NCI-H345 treated with DMSO at 0.1 percent for 48 hours (cell line): ENCODE data around the gene HTT-AS.
"Not testable (repeated sequence)": the region's sequence is repeated elsewhere in the genome, so short reads cannot be mapped to it uniquely, and the experiment has no call there.

Source experiments
- DNase-seq: peaks from one replicate; lab custom pipeline; 2025; ENCODE audit not compliant: unreplicated experiment; lab: John Stamatoyannopoulos, UW

Gene HTT-AS

DNA sequence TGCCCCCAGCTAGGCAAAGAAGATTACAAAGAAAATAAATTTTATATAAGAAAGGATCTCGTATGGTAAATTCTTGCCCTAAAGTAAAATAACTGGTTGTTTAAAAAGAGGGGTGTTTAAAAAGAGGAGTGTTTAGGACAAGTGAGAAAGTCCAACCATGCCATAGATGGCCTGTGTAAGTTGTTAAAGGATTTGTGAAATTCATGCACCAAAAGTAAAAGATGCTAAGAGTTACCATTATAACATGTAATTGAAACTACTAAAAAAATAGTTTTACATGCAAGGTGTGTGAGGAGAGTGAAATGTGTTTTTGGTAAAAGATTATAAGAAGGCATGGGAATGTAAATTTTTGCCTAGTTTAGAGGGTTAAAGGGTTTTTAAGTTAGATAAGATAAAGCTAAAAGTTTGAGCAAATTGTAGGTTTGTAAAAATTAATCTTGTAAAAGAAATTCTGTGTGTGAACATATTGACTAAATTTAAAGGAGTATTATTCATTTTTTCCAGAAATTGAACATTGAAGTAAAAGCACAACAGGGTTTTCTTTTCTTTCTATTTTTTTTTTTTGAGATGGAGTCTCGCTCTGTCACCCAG, 20.1 kb downstream of the HTT-AS start:
- no peak for DNase-seq

- not testable (repeated sequence) for DNase-seq
Observed at GRCh38 chr4:3051141-3051897, 23.0 kb downstream of the HTT-AS start.

- peak; percentile 33 for DNase-seq
Observed at GRCh38 chr4:3047464-3048286, 26.7 kb downstream of the HTT-AS start.

- no peak for DNase-seq
Observed at GRCh38 chr4:3046623-3047022, 27.7 kb downstream of the HTT-AS start.

DNA sequence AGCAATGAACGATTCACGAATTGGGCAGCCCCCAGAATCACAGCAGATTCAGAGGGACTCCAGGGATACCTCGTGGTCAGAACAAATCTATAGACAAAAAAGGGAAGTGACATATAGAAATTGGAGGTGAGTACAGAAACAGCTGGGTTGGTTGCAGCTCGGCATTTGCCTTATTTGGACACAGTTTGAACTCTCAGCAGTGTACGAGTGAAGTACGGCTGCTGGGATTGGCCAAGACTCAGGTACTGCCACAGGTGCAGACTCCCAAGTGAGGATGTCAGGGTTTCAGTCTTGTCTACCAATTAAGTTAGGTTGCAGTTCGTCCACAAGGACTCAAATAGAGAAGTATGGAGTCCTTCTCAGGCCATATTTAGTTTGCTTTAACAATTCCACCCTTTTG, 28.2 kb downstream of the HTT-AS start:
- no peak for DNase-seq

- DNase-seq, result no peak
Observed at GRCh38 chr4:3044870-3045819, 29.2 kb downstream of the HTT-AS start.

DNA sequence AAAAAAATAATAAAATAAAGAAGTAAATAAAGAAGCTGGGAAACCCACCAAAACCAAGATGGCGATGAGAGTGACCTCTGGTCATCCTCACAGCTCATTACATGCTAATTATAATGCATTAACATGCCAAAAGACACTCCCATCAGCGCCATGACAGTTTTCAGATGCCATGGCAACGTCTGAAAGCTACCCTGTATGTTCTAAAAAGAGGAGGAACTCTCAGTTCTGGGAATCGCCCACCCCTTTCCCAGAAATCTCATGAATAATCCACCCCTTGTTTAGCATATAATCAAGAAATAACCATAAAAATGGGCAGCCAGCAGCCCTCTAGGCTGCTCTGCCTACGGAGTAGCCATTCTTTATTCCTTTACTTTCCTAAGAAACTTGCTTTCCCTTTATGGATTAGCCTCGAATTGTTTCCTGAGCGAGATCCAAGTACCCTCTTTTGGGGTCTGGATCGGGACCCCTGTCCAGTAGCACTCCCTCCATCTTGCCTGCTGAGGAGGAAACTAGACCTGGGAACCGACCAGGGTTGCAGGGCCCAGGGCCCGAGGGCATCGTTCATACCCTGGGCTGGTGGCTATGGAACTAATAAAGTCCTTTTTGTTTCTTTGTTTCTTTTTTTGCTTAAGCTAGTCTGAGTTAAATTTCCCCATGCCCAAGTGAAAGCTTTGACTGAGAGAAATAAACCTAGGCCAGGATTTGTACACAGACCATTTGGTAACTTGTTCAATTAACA, 30.9 kb downstream of the HTT-AS start:
- no peak for DNase-seq

- DNase-seq, result no peak
Observed at GRCh38 chr4:3042226-3042625, 32.1 kb downstream of the HTT-AS start.

DNA sequence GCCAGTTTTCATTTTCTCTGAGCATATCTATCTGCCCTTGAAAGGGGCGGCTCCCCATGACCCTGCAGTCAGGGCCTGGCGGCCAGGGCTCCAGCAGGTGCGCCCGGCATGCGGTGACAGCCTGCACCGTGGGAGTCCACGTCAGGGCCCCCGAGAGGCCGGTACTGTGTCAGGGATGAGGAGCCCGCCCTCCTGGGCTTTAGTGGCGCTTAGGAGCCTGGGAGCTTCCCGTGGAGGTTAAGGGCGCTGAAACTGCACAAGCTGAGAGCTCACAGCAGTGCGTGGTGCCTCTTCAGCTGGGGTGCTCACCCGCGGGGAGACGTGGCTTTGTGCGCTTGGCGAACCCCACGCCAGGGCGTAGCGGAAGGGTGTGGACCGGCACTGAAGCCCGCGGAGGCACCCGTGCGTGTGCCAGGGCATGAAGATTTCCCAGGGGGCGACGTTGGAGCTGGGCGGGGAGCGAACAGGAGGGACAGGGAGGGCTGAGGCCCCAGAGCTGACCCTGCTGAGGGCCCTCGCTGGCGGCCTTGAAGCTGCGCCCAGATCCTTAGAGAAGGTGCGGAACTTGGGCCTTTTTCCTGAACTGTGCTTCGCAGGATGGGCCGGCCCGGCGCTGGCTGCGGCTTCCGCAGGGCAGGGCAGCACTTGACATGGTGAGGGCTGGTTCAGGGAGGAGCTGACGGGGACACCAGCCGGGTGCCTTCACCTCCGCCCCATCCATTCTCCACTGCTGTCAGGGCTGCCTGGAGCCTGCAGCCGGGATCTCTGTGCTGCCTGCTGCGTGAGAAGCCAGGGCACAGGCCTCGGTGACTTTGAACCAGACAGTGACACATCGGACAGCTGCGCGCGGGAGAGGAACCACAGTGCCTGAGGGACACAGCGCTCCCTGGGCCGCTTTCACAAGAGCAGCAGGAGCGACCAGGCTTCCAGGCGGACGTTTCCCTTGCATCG, 32.9 kb downstream of the HTT-AS start:
- no peak for DNase-seq

- DNase-seq, result no peak
Observed at GRCh38 chr4:3040452-3041191, 33.7 kb downstream of the HTT-AS start.

GRCh38 chr4:3039706-3040366, 34.5 kb downstream of the HTT-AS start:
- DNase-seq, result no peak

DNA sequence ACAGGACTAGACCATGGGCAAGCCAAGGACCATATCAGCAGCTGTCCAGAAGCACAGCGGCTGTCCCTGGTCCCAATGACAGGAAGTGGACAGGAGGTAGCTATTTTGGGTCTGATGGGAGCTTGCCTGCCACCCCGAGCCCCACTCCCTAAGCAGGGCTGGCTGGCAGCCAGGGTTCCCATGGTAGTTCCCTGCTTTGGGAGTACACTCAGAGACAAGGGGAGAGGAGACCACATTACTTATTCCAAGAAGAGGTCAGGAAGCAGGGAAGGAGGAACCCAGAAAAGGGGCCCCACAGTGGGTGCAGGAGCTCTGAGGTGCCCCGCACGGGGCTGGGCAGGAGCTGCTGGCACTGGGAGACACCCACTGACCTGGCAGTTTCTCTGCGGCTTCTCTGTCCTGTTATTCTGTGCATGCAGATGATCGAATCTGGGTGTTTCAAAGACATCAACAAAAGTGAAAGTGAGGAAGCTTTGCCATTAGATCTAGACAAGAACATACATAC, 36.3 kb downstream of the HTT-AS start:
- no peak for DNase-seq

DNA sequence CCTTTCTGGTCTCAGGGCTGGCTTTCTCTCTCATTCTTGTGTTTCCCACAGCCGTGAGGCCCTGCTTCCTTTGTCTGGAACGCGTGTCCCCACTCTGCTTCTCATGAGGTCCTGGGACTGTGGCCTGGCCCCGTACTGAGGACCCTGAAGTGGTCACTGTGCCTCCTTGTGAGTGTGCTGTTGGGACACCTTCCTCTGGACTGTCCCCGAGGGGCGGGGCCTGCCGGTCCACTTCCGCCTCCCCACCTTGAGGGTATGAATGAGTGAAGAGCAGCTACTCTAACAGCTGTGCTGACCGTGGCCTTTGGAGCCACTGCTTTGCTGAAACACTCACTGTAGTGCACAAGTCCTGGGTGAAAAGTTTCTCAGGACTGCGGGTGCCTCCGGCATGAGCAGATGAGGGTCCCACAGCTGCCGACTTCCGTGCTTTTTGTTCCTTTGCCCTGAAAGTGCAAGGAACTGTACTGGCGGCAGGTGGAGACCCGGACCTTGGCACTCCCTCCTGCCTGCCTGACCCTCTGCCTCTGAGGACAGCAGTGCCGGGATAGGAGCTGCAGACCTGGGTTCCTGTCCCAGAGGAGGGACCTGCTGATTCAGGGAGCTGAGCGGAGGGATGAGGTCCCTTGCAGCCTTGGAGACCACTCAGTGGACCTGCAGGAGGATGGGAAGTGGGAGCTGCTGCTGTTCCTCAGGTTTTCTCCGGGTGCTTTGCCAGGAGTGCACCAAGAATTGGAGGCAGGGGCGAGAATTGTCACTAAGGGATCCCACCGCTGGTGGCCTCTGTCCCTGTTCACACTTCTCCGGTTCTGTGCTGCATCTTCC, 38.0 kb downstream of the HTT-AS start:
- DNase-seq, result no peak

GRCh38 chr4:3035674-3036073, 38.7 kb downstream of the HTT-AS start:
- DNase-seq, result no peak

DNA sequence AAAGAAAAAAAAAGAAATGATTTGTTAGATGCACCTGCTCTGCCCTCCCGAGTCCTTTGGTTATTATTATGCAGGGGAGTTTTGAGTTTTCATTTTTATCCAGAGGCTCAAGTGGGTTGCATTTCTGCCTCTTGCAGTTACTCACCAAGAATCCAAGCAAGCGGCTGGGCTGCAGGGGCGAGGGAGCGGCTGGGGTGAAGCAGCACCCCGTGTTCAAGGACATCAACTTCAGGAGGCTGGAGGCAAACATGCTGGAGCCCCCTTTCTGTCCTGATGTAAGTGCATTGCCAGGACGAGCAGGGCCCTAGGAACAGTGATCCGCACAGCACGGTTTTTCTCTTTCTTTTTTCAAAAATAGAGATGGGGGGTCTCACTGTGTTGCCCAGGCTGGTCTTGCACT, 39.1 kb downstream of the HTT-AS start:
- DNase-seq, result no peak

- DNase-seq, result no peak
Observed at GRCh38 chr4:3034231-3034630, 40.1 kb downstream of the HTT-AS start.
